Measurements from ENCODE around the gene PRX. TPM values are rescaled to one million over a fixed set of nuclear protein-coding genes. Genes with fewer than 3 reads are reported as not detected.

Gene PRX
- total and polyA plus RNA-seq, 2 of the 13 experiments (the other 11 are each of a cell fraction or from before 2014, with no cell fraction given) = 0.66 TPM

DNA sequence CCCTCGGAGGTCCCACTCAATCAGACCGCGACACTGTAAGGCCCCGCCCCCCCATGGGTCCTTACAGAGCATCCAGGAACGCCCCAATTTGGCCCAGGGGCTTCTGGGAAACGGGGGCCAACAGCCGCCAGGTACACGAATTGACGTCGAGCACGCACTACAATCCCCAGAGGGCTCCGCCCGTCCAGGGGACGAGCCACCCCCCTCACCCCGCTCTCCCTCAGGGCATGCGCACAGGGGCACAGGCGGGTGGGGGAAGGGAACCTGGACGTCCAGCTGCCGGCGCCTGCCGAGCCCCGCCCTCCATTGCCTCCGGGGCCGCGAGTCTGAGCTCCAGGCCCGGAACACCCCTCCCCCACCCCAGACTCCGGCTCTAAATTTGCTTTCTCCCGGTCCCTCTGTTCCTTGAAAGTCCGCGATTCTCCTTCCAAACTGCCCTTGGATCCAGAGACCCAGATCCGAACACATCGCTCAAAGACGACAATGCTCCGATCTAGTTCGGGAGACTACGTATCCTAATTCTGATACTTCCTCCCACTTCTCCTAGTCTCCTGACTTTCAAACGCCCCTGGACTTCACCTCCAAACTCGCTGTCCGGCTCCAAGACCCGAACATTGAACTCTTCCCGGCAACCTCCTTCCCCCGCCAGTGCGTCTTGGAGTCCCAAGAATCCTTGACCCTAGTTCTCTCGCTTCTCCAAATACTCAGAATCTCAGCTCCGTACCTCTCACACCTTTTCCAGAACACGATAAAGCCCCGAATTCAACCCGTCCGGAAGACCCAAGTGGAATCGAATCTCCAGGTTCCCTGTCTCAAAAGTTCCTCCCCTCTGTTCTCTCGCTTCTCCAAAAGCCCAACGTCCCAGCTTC is 30.2 kb upstream of the PRX start (continued):
- TF ChIP-seq, protein P1, sequence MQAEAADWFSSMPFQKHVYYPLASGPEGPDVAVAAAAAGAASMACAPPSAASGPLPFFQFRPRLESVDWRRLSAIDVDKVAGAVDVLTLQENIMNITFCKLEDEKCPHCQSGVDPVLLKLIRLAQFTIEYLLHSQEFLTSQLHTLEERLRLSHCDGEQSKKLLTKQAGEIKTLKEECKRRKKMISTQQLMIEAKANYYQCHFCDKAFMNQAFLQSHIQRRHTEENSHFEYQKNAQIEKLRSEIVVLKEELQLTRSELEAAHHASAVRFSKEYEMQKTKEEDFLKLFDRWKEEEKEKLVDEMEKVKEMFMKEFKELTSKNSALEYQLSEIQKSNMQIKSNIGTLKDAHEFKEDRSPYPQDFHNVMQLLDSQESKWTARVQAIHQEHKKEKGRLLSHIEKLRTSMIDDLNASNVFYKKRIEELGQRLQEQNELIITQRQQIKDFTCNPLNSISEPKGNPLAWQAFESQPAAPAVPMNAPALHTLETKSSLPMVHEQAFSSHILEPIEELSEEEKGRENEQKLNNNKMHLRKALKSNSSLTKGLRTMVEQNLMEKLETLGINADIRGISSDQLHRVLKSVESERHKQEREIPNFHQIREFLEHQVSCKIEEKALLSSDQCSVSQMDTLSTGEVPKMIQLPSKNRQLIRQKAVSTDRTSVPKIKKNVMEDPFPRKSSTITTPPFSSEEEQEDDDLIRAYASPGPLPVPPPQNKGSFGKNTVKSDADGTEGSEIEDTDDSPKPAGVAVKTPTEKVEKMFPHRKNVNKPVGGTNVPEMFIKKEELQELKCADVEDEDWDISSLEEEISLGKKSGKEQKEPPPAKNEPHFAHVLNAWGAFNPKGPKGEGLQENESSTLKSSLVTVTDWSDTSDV (CRISPR knock-in tag; IDR thresholded peaks at IDR 0.05) = no peak
- TF ChIP-seq SRY (CRISPR knock-in tag; IDR thresholded peaks at IDR 0.05) (no peak), RBM39 (IDR thresholded peaks at IDR 0.05; ENCODE audit: low read depth, low read length, poor library complexity, severe bottlenecking) (no peak), ZNF652 (CRISPR knock-in tag; IDR thresholded peaks at IDR 0.05; ENCODE audit: borderline replicate concordance, low read depth) (no peak), HDAC2 (CRISPR knock-in tag; IDR thresholded peaks at IDR 0.05) (no peak; the same call in 1 of the 2 replicates), SSRP1 (CRISPR knock-in tag; IDR thresholded peaks at IDR 0.05) (no peak), ZNF530 (CRISPR knock-in tag; IDR thresholded peaks at IDR 0.05; ENCODE audit: low read depth) (no peak), YEATS4 (CRISPR knock-in tag; IDR thresholded peaks at IDR 0.05; ENCODE audit: borderline replicate concordance) (peak; percentile 86; the same call in 1 of the 2 replicates), TBX2 (CRISPR knock-in tag; IDR thresholded peaks at IDR 0.05; ENCODE audit: borderline replicate concordance) (0 out of 2 replicates have a peak, but pooled peaks have one; percentile 50), ZNF432 (CRISPR knock-in tag; IDR thresholded peaks at IDR 0.05; ENCODE audit: borderline replicate concordance) (0 out of 2 replicates have a peak, but pooled peaks have one; percentile 72), POLR2A (IDR thresholded peaks at IDR 0.05; ENCODE audit: insufficient read depth in 1 of 2, low read depth in 2 of 2, low read length in 2 of 2) (peak; percentile 32 to 49; a peak in 3 of 4 replicates), FOSL2 (CRISPR knock-in tag; IDR thresholded peaks at IDR 0.05) (no peak; the same call in 1 of the 2 replicates), HDAC1 (CRISPR knock-in tag; IDR thresholded peaks at IDR 0.05) (peak; percentile 77; the same call in 1 of the 2 replicates), SAFB2 (CRISPR knock-in tag; IDR thresholded peaks at IDR 0.05; ENCODE audit: borderline replicate concordance, low read depth) (no peak; the same call in 1 of the 2 replicates)
- TF ChIP-seq, protein P2, sequence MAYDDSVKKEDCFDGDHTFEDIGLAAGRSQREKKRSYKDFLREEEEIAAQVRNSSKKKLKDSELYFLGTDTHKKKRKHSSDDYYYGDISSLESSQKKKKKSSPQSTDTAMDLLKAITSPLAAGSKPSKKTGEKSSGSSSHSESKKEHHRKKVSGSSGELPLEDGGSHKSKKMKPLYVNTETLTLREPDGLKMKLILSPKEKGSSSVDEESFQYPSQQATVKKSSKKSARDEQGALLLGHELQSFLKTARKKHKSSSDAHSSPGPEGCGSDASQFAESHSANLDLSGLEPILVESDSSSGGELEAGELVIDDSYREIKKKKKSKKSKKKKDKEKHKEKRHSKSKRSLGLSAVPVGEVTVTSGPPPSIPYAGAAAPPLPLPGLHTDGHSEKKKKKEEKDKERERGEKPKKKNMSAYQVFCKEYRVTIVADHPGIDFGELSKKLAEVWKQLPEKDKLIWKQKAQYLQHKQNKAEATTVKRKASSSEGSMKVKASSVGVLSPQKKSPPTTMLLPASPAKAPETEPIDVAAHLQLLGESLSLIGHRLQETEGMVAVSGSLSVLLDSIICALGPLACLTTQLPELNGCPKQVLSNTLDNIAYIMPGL (CRISPR knock-in tag; IDR thresholded peaks at IDR 0.05; ENCODE audit: borderline replicate concordance in 1 of 2, low read depth in 1 of 2) = peak in 1 of 2 experiments; percentile 63; a peak in 1 of 4 replicates
- TF ChIP-seq, protein P3, sequence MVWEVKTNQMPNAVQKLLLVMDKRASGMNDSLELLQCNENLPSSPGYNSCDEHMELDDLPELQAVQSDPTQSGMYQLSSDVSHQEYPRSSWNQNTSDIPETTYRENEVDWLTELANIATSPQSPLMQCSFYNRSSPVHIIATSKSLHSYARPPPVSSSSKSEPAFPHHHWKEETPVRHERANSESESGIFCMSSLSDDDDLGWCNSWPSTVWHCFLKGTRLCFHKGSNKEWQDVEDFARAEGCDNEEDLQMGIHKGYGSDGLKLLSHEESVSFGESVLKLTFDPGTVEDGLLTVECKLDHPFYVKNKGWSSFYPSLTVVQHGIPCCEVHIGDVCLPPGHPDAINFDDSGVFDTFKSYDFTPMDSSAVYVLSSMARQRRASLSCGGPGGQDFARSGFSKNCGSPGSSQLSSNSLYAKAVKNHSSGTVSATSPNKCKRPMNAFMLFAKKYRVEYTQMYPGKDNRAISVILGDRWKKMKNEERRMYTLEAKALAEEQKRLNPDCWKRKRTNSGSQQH (CRISPR knock-in tag; IDR thresholded peaks at IDR 0.05; ENCODE audit: low read depth) = peak; percentile 73; the same call in 1 of the 2 replicates
- TF ChIP-seq, protein P4, sequence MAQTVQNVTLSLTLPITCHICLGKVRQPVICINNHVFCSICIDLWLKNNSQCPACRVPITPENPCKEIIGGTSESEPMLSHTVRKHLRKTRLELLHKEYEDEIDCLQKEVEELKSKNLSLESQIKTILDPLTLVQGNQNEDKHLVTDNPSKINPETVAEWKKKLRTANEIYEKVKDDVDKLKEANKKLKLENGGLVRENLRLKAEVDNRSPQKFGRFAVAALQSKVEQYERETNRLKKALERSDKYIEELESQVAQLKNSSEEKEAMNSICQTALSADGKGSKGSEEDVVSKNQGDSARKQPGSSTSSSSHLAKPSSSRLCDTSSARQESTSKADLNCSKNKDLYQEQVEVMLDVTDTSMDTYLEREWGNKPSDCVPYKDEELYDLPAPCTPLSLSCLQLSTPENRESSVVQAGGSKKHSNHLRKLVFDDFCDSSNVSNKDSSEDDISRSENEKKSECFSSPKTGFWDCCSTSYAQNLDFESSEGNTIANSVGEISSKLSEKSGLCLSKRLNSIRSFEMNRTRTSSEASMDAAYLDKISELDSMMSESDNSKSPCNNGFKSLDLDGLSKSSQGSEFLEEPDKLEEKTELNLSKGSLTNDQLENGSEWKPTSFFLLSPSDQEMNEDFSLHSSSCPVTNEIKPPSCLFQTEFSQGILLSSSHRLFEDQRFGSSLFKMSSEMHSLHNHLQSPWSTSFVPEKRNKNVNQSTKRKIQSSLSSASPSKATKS (CRISPR knock-in tag; IDR thresholded peaks at IDR 0.05) = no peak
- TF ChIP-seq, protein P5, sequence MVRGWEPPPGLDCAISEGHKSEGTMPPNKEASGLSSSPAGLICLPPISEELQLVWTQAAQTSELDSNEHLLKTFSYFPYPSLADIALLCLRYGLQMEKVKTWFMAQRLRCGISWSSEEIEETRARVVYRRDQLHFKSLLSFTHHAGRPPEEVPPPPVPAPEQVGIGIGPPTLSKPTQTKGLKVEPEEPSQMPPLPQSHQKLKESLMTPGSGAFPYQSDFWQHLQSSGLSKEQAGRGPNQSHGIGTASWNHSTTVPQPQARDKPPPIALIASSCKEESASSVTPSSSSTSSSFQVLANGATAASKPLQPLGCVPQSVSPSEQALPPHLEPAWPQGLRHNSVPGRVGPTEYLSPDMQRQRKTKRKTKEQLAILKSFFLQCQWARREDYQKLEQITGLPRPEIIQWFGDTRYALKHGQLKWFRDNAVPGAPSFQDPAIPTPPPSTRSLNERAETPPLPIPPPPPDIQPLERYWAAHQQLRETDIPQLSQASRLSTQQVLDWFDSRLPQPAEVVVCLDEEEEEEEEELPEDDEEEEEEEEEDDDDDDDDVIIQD (CRISPR knock-in tag; IDR thresholded peaks at IDR 0.05; ENCODE audit: low read depth) = no peak

All from HepG2 (cell line).